ENCODE results near the gene TMEM156.
"Not testable (repeated sequence)": the region's sequence is repeated elsewhere in the genome, so short reads cannot be mapped to it uniquely, and the experiment has no call there.

The TMEM156 gene

DNA sequence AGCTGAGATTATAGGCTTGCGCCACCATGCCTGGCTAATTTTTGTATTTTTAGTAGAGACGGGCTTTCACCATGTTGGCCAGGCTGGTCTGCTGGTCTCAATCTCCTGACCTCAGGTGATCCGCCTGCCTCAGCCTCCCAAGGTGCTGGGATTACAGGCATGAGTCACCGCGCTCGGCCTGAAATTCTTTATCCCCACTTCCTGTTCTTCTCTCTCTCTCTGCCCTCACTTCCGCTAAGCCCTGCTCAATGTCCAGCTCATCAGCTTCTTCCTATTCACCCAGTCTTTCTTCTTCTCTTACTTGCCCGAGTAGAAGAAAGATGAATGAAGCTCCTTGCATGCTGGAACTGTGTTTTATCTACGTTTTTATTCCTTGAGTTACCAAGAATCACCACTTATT lies 43.9 kb downstream of the TMEM156 start:
- not testable (repeated sequence) for DNase-seq

DNA sequence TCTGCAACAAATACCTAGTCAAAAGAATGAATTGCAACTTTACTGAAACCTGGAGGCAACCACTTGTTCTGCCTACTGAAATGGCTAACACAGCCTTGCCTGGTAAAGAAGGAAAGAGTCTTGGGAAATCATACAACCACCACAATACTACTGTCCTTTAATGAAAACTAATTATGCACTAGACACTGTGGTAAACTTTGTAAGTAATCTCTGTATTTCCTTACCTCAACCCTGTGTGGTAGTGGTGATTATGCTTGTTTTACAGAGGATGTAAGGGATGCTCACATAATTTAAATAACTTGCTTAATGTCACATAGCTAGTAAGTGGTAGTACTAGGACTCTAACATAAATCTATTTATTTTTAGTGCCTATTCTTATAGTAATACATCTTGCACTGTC lies 44.7 kb downstream of the TMEM156 start:
- no peak for DNase-seq

DNA sequence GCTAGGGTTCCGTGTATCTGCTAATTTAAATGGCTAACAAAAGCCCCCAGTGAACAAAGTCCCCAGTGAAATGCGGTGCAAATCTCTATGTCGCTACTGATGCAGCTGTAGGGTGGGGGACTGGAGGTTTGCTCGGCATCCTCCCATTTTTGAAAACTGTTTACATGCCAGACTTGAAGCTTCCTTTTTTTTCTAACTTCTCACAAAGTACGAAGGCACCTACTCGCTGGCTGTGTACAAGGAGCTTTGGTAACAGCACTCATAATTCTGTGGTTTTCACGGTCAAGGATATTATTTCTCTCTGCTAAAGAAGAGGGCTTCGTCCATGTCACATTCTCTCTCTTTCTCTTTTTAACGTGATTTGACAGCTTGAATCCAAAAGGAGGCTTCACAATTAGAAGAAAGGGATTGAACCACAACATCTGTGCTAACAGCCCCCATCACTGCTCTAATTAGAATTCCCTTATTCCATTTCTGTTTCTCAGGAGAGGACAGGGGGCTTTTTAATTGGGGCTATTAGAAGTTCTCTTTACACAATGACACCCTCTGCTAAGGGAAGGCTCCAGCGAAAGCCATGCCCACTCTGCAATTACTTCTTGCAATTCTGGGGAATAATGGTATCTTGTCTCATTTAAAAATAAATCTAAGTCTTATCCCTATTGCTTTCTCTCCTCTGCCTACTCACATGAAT lies 46.7 kb downstream of the TMEM156 start:
- DNase-seq: no peak

DNA sequence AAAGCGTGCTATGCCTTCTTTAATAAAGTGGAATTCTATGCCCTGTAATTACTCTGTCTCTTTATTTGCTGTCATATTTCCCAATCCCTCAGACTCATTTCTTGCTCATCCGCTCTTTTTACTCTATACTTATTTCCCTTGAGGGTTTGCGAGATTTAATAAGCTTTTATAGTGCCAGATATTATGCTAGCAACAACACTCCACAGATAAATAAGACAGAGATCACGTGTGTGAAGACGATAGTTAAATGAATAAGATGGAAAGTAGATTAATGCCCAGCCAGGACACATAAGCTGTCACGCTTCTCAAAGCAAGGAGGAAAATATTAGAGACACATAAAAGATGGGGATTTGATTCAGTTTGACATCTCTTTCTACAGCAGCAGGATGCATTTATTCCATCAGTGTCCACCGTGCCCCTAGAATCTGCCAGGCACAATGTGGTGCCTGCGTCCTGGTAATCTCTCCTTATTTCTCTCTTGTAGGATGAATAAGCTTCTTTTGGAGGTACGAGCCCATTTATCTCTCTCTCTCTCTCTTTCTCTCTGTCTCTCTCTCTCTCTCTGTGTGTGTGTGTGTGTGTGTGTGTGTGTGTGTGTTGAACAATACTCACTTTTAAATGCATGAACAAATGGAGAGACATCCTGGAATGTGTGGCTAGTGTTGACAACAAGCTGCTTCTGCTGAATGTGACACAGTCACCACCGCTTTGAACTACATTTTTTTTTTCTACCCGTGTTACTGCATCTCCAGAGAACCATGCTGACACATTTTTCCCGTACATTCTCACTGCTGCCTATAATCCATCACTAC lies 48.2 kb downstream of the TMEM156 start:
- DNase-seq: no peak

GRCh38 chr4:38983291-38983690 lies 48.9 kb downstream of the TMEM156 start:
- no peak for DNase-seq

DNA sequence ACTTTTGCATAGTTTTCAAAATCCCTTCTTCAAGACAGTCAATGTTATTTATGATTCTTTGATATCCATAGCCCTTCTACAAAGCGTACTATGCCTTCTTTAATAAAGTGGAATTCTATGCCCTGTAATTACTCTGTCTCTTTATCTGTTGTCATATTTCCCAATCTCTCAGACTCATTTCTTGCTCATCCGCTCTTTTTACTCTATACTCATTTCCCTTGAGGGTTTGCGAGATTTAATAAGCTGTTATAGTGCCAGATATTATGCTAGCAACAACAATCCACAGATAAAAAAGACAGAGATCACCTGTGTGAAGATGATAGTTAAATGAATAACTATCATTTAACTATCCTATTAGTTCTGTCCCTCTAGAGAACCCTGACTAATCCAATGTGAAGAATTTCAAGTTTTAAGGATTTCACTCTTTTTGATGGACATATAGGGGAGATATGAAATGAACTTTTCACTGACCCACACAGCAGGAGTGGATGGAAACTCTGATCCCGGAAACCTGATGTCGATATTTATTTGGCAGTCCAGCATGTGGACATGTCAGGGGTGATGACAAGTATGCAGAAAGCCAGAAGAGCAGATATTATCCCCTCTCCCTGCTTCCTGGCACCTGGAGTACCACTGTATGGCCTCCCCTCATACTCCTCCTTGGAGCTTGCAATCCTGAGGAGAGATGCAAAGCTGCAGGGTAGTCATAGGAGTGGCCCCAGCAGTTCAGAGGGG lies 49.7 kb downstream of the TMEM156 start:
- DNase-seq: no peak

DNA sequence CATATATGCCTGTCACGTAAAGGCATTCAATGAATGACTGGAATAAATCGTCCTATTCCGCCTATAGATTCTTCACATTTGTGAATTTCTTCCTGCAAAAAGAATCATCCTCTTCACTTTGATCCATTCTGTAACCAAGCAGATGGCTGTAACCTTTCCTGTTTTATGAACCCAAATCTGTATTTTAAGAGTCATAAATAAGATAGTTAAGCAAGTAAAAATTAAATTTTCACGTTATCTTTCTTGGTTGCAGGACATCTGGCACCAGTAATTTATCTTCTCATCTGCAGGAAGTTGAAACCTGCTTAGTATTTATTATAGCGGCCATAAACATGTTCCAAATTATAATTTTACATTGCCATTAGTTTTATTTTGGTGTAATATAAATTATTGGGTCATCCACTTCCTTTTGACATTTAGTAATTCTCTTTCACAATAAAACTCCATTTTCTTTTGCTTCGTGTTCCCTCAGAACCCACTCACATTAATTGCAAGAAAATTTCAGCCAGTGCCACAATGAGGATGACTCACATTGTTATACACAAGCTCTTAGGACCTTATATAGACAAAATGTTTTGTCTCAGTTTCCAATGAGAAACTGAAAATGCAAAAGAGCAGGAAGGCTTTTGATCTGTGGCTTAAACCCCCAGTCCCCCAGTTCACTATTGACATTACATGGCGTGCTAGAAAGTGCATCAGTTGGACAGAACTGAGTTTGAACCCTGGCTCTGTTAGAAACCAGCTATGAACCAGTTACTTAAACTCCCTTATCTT lies 51.1 kb downstream of the TMEM156 start:
- no peak for DNase-seq

DNA sequence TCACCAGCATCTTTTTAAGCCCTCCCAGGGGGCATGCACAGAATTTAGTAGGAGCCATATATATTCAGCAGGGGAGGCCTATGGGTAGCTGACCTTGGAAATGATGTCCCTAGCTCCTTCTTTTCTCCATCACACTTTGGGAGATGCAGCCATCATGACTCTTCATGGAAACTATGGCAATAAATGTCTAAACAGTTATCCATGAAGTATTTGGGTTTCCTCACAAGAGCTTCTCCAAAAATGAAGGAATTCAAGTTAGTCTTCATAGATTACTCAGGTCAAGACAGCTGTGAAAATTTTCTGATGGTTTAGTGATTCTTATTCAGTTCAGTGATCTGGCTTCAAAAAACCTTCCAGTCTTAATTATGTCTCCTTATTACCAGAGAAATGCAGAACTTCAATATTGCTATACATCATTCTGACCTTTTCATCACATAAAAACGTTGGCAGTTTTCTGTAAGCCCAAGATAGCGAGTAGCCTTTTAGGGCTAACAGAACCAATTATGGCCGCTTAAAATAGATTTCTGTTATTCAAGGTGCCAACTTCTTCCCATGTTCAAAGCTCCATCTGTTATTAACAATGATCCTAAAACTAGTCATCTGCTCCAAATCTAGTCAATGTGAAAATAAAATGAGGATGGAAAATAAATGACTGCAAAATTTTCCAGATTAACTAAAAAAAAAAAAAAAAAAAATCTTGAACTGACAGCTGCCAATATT lies 52.5 kb downstream of the TMEM156 start:
- no peak for DNase-seq

GRCh38 chr4:38979081-38979480 lies 53.1 kb downstream of the TMEM156 start:
- no peak for DNase-seq

- DNase-seq: no peak
Observed at GRCh38 chr4:38976308-38976707, 55.9 kb downstream of the TMEM156 start.

GRCh38 chr4:38968668-38969067 lies 63.5 kb downstream of the TMEM156 start:
- DNase-seq: no peak

GRCh38 chr4:38967260-38968095 lies 64.7 kb downstream of the TMEM156 start:
- no peak for DNase-seq

GRCh38 chr4:38965866-38966265 lies 66.3 kb downstream of the TMEM156 start:
- no peak for DNase-seq

DNA sequence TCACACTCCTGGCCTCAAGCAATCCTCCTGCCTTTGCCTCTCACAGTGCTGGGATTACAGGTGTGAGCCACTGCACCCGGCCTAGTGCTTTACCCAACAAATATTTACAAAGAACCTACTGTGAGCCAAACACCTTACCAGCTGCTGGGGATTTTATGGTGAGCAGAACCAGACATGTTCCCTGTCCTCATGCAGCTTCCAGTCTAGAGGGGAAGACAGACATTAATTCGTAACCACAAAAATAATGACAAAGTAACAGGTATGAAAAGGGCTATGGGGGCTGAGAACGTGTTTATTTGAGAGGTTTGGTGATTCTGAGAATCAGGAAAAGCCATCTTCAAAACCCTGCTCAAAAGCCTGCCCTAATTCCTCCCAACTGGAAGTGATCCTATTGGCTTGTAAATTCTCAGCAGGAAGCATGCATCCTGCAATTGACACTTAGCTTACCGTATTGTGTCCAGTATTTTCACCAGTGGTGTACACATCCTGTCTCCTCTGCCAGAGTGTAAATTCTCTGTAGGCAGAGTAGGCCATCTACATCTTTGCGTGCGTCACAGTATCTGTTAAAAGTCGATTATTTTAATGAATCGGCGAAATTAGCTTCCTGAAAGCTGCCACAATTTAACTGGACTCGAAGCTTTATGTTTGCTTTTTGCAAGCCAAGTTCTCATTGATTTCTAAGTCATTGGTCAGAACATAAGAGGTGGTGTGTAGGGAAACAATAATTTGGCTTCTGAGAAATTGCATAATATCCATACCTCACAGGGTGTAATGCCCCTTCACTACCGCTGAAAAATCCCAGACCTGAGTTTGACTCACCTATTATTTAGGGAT lies 67.0 kb downstream of the TMEM156 start:
- DNase-seq: no peak

GRCh38 chr4:38959248-38959647 lies 73.0 kb downstream of the TMEM156 start:
- DNase-seq: not testable (repeated sequence)

GRCh38 chr4:38958453-38959190 lies 73.6 kb downstream of the TMEM156 start:
- DNase-seq: no peak

GRCh38 chr4:38957893-38958292 lies 74.3 kb downstream of the TMEM156 start:
- DNase-seq: no peak

GRCh38 chr4:38957261-38957815 lies 74.9 kb downstream of the TMEM156 start:
- DNase-seq: no peak

GRCh38 chr4:38955957-38956356 lies 76.3 kb downstream of the TMEM156 start:
- no peak for DNase-seq

Measured in NCI-H1694 (cell line).